ENCODE measurements around the gene ATXN1.

The ATXN1 gene

GRCh38 chr6:16665992-16666391 is 95.3 kb downstream of the ATXN1 start (continued):
- TF ChIP-seq, protein P1, sequence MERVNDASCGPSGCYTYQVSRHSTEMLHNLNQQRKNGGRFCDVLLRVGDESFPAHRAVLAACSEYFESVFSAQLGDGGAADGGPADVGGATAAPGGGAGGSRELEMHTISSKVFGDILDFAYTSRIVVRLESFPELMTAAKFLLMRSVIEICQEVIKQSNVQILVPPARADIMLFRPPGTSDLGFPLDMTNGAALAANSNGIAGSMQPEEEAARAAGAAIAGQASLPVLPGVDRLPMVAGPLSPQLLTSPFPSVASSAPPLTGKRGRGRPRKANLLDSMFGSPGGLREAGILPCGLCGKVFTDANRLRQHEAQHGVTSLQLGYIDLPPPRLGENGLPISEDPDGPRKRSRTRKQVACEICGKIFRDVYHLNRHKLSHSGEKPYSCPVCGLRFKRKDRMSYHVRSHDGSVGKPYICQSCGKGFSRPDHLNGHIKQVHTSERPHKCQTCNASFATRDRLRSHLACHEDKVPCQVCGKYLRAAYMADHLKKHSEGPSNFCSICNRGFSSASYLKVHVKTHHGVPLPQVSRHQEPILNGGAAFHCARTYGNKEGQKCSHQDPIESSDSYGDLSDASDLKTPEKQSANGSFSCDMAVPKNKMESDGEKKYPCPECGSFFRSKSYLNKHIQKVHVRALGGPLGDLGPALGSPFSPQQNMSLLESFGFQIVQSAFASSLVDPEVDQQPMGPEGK (CRISPR knock-in tag; IDR thresholded peaks at IDR 0.05; ENCODE audit: borderline replicate concordance), result no peak

DNA sequence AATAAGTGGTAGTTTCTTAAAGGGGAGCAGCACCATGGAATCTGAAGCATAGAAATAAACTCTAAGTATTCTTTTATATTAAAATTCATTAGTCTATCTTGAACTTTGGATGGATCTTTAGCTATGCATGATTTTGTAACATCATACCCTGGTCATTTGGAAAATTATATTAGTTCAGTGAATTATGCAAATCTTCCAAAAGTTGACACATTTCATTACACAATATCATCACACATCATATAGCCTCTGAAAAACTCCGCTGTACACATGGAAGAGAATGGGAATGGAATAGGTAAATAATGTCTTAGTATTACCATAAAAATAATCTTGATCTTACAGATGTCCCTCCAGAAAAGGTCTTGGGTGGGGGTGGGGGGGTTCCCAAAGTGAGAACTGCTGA is 96.1 kb downstream of the ATXN1 start:
- no peak for TF ChIP-seq TCF4 (CRISPR knock-in tag; IDR thresholded peaks at IDR 0.05; ENCODE audit: borderline replicate concordance)
- no peak for ATAC-seq

DNA sequence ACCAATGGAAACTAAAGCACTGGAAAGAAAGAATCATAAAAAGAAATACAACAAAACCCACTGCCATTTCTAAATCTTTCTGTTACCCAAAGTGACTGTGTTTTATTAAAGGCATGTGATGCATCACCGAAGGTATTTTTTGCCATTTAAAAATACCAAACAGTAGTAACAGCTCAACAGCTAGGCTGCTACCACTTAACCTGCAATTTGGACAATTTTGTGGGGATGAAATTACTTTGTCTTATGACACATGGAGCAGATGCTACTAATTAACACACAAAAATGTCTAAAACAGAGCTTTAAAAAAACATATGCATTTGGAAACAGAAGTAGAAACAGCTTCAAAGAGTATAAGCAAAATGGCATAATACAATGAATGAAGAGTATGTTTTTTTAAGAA is 97.4 kb downstream of the ATXN1 start:
- TF ChIP-seq SNAI2 (CRISPR knock-in tag; IDR thresholded peaks at IDR 0.05), result no peak
- TF ChIP-seq BACH2 (CRISPR knock-in tag; IDR thresholded peaks at IDR 0.05; ENCODE audit: borderline replicate concordance), result no peak
- no peak for TF ChIP-seq ZFP30 (CRISPR knock-in tag; IDR thresholded peaks at IDR 0.05)
- TF ChIP-seq, protein P1 (CRISPR knock-in tag; IDR thresholded peaks at IDR 0.05; ENCODE audit: borderline replicate concordance), result no peak
- TF ChIP-seq CSDC2 (CRISPR knock-in tag; IDR thresholded peaks at IDR 0.05), result no peak
- no peak for ATAC-seq

- no peak for ATAC-seq
- TF ChIP-seq RARB (CRISPR knock-in tag; IDR thresholded peaks at IDR 0.05), result no peak
- no peak for TF ChIP-seq CSDC2 (CRISPR knock-in tag; IDR thresholded peaks at IDR 0.05)
- TF ChIP-seq TCF4 (CRISPR knock-in tag; IDR thresholded peaks at IDR 0.05; ENCODE audit: borderline replicate concordance), result no peak
- no peak for TF ChIP-seq ZC3H10 (CRISPR knock-in tag; IDR thresholded peaks at IDR 0.05)
- no peak for TF ChIP-seq ZNF565 (CRISPR knock-in tag; conservative IDR thresholded peaks at IDR 0.05; ENCODE audit: low read depth)
- TF ChIP-seq, protein P2, sequence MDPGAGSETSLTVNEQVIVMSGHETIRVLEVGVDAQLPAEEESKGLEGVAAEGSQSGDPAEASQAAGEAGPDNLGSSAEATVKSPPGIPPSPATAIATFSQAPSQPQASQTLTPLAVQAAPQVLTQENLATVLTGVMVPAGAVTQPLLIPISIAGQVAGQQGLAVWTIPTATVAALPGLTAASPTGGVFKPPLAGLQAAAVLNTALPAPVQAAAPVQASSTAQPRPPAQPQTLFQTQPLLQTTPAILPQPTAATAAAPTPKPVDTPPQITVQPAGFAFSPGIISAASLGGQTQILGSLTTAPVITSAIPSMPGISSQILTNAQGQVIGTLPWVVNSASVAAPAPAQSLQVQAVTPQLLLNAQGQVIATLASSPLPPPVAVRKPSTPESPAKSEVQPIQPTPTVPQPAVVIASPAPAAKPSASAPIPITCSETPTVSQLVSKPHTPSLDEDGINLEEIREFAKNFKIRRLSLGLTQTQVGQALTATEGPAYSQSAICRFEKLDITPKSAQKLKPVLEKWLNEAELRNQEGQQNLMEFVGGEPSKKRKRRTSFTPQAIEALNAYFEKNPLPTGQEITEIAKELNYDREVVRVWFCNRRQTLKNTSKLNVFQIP (CRISPR knock-in tag; IDR thresholded peaks at IDR 0.05; ENCODE audit: borderline replicate concordance, low read depth), result no peak
- no peak for TF ChIP-seq ARNTL (CRISPR knock-in tag; IDR thresholded peaks at IDR 0.05; ENCODE audit: borderline replicate concordance, low read depth)
- TF ChIP-seq ZNF70 (CRISPR knock-in tag; IDR thresholded peaks at IDR 0.05), result no peak
Measured at GRCh38 chr6:16660157-16660497, 101.1 kb downstream of the ATXN1 start.

DNA sequence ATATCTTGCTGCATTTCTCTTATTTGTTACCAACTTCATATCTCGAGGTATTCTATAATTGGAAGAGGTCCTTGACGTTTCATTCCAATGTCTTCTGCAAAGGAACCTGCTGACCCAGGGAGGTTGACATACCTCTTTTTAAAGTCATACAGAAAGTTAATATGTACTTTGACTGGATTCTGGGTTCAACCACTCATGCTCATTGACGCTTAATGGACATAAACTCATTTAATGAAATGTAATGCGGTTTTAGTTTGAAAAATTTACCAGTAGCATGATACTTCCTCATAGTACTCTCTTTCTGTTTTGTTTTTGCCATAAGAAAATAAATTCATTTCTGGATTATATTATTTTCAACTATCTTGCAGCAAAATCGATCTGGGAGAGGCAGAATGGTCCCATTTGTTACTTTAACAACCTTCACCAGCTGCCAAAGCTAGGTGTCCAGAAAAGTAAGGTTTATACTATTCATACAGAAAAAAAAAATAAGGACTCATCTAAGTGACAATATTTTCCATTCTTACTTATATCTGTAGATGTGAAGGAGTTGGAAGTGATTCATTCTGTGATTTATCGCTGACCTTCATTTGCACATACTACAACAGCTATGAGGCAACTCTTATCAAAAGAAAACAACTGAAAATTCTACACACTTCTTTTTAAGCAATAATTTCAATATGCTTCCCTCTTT is 101.6 kb downstream of the ATXN1 start:
- no peak for ATAC-seq
- TF ChIP-seq ZNF70 (CRISPR knock-in tag; IDR thresholded peaks at IDR 0.05) (no peak), ZFP3 (CRISPR knock-in tag; IDR thresholded peaks at IDR 0.05) (no peak), SNAI2 (CRISPR knock-in tag; IDR thresholded peaks at IDR 0.05) (no peak), ZNF8 (CRISPR knock-in tag; IDR thresholded peaks at IDR 0.05) (no peak), ZC3H10 (CRISPR knock-in tag; IDR thresholded peaks at IDR 0.05) (no peak), ZNF565 (CRISPR knock-in tag; conservative IDR thresholded peaks at IDR 0.05; ENCODE audit: low read depth) (no peak), ESRRG (CRISPR knock-in tag; IDR thresholded peaks at IDR 0.05) (no peak), OSR1 (CRISPR knock-in tag; IDR thresholded peaks at IDR 0.05) (no peak), CSRNP3 (CRISPR knock-in tag; IDR thresholded peaks at IDR 0.05) (no peak), TCF4 (CRISPR knock-in tag; IDR thresholded peaks at IDR 0.05; ENCODE audit: borderline replicate concordance) (no peak), GLIS3 (CRISPR knock-in tag; IDR thresholded peaks at IDR 0.05) (no peak), RARB (CRISPR knock-in tag; IDR thresholded peaks at IDR 0.05) (no peak), ISL1 (CRISPR knock-in tag; IDR thresholded peaks at IDR 0.05) (no peak), CSDC2 (CRISPR knock-in tag; IDR thresholded peaks at IDR 0.05) (no peak), BACH2 (CRISPR knock-in tag; IDR thresholded peaks at IDR 0.05; ENCODE audit: borderline replicate concordance) (no peak)
- TF ChIP-seq, protein P3, sequence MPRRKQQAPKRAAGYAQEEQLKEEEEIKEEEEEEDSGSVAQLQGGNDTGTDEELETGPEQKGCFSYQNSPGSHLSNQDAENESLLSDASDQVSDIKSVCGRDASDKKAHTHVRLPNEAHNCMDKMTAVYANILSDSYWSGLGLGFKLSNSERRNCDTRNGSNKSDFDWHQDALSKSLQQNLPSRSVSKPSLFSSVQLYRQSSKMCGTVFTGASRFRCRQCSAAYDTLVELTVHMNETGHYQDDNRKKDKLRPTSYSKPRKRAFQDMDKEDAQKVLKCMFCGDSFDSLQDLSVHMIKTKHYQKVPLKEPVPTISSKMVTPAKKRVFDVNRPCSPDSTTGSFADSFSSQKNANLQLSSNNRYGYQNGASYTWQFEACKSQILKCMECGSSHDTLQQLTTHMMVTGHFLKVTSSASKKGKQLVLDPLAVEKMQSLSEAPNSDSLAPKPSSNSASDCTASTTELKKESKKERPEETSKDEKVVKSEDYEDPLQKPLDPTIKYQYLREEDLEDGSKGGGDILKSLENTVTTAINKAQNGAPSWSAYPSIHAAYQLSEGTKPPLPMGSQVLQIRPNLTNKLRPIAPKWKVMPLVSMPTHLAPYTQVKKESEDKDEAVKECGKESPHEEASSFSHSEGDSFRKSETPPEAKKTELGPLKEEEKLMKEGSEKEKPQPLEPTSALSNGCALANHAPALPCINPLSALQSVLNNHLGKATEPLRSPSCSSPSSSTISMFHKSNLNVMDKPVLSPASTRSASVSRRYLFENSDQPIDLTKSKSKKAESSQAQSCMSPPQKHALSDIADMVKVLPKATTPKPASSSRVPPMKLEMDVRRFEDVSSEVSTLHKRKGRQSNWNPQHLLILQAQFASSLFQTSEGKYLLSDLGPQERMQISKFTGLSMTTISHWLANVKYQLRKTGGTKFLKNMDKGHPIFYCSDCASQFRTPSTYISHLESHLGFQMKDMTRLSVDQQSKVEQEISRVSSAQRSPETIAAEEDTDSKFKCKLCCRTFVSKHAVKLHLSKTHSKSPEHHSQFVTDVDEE (CRISPR knock-in tag; IDR thresholded peaks at IDR 0.05), result no peak
- TF ChIP-seq, protein P4, sequence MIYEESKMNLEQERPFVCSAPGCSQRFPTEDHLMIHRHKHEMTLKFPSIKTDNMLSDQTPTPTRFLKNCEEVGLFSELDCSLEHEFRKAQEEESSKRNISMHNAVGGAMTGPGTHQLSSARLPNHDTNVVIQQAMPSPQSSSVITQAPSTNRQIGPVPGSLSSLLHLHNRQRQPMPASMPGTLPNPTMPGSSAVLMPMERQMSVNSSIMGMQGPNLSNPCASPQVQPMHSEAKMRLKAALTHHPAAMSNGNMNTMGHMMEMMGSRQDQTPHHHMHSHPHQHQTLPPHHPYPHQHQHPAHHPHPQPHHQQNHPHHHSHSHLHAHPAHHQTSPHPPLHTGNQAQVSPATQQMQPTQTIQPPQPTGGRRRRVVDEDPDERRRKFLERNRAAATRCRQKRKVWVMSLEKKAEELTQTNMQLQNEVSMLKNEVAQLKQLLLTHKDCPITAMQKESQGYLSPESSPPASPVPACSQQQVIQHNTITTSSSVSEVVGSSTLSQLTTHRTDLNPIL (CRISPR knock-in tag; IDR thresholded peaks at IDR 0.05; ENCODE audit: low read depth), result no peak
- TF ChIP-seq, protein P1 (CRISPR knock-in tag; IDR thresholded peaks at IDR 0.05; ENCODE audit: borderline replicate concordance), result no peak
